ENCODE results near the gene MLANA. TPM values are rescaled to one million over a fixed set of nuclear protein-coding genes. Genes with fewer than 3 reads are reported as not detected.

The MLANA gene, protein sequence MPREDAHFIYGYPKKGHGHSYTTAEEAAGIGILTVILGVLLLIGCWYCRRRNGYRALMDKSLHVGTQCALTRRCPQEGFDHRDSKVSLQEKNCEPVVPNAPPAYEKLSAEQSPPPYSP
- polyA plus RNA-seq (ENCODE audit: insufficient read depth in 1 of 5, insufficient read length in 5 of 5, low replicate concordance in 1 of 5), result 1 to 10 TPM in 4 of 5 donors, under 1 TPM in 1; 0.68 to 1.7 (median 1.3) TPM
- long read RNA-seq, donor 1, partial matches to known transcripts, result 158 of 158 reads
- long read RNA-seq, donor 1, other reads (novel, unspliced or antisense), result 0 of 158 reads
- long read RNA-seq, donor 2, result 0 reads
- long read RNA-seq, donor 3, result 0 reads
- long read RNA-seq, donor 4, result 0 reads
- long read RNA-seq, donor 5, result 0 reads
- long read RNA-seq, donor 6, result 0 reads
- long read RNA-seq, donor 7, result 0 reads
- long read RNA-seq, donor 8, result 0 reads

DNA sequence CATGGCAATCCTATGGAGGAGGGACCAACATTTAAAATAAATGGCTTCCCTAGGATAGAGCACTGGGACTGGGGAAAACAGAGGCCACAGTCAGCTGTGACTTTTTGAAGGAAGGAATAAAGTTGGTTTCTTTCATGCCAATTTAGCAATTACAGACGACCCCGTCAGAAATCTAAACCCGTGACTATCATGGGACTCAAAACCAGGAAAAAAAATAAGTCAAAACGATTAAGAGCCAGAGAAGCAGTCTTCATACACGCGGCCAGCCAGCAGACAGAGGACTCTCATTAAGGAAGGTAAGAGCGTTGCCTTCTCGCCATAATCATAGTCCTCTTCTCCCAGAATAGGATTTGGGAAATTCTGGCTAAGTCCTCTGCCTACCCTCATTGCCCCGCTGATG lies at the start of gene MLANA:
MLANA (plus strand) TSS at position 249 of the 400 bp plus-strand sequence. CDS start 1,586 bp downstream, outside the sequence.
- DNase-seq, result no peak

DNA sequence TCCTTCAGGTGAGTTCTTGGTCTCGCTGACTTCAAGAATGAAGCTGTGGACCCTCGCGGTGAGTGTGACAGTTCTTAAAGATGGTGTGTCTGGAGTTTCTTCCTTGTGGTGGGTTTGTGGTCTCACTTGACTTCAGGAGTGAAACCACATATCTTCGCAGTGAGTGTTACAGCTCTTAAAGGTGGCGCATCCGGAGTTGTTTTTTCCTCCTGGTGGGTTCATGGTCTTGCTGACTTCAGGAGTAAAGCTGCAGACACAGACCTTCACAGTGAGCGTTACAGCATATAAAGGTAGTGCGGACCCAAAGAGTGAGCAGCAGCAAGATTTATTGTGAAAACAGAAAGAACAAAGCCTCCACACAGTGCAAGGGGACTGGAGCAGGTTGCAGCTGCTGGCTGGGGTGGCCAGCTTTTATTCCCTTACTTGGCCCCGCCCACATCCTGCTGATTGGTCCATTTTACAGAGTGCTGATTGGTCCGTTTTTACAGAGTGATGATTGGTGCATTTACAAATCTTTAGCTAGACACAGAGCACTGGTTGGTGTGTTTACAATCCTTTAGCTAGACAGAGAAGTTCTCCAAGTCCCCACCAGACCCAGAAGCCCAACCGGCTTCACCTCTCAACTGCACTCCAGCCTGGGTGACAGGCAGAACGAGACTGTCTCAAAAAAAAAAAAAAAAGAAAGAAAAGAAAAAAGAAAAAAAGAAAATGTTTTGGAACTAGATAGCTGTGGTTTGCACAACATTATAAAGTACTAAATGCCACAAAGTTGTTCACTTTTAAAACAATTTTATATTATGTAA lies 48.7 kb upstream of the MLANA start:
- DNase-seq, result no peak

DNA sequence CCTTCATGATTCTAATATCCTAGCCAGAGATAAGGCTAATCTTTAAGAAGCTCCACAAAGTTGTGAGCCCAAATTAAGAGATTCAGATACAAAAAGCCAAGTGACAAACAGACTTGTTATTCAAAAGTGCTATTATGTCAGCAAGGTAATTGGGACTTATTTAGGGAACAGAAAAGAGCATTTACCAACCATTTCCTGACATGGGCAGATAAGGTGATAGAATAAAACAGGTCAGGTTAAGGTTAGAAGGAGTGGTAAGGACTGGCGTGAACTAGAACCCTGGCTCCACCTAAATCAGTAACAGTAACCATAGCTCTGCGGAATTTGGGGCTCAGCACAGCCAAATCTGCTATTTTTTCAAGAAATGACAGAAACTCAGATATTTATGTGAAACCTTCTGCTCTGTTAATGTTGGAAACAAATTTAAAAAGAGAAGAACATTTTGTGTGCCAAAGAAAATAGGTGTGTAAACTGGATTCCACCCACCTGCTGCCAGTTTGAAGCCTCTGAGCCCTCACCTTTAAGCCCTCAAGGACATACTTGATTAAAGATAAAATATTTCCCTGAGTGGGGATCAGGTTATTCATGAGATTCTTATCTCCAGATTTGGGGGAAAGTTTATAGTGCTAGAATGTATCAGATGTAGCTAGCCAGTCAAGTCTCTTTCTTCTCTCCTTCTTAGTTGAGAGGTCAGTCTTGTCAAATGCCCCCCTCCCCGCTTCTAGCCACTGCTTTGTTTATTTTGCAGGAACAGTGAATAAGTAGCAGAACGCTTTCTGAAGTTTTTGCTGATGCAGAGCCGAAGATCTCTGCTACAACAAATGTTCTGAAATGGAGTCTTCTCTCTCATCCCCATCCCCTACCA lies 47.5 kb upstream of the MLANA start:
- DNase-seq, result no peak

DNA sequence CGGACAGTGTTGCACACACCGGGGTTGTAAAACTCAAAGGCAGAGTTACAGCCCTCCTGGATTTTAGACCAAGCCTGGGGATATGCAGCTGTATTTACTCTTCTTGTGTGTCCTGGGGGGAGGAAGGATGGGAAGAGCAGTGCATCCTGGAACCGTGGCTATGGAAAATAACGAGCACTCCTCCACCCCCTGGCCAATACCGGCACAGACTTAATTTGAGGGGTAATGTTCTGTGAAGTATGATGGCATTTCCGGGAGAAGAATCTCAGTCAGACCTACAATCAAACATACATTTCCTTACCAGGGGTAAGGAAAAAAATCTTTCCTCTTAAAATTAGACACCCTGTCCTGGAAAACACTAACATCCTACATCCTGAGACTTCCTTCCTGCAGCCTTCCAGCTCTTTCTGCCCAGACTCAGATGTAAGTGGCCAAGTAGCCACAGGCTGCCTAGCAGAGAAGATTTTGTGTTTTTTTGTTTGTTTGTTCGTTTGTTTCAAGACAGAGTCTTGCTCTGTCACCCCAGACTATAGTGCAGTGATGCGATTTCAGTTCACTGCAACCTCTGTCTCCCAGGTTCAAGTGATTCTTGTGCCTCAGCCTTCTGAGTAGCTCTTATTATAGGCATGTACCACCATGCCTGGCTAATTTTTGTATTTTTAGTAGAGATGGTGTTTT lies 46.8 kb upstream of the MLANA start:
- DNase-seq, result no peak

GRCh38 chr9:5845157-5845531 lies 45.5 kb upstream of the MLANA start:
- DNase-seq, result no peak

GRCh38 chr9:5846096-5846495 lies 44.6 kb upstream of the MLANA start:
- no peak for DNase-seq

DNA sequence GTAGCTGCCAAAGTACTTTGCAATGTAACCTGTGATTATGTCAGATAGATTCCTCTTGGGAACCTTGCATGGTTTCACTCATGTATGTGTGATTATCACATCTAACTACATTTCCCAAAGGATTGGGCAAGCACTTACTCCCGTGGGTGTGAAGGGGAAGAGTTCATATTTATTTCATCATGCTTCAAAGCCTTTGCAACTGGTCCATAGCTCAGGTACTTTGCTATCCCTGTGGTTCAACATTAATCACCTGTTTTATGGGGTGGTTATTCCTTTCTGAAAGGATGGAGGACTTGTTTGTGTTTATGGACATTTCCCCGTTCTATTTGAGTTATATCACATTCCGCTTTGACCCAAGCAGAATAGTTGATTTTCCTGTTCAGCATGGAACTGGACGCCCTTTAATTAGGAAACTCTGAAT lies 44.2 kb upstream of the MLANA start:
- no peak for DNase-seq

DNA sequence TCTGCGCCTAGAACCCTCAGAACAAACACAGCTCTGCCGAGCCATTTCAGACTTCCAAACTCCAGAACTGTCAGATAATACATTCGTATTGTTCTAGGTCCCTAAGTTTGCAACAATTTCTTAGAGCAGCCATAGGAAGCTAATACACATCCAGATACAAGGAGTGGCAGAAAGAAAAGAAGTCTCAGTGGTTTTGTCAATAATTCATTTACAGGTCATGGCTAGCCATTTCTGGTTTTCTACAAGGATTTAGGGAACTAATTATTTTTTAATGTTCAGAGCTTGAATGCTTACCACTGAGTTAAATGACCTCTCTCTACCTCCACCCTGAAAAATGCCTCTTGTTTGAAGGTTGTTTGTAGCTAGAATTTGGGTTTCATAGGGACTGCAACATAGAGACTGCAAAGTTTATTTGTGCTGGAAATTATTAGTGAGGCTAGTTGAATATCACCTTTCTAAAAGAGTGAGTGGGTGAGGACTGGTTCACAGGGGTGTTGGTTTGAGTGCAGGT lies 42.3 kb upstream of the MLANA start:
- DNase-seq, result no peak

DNA sequence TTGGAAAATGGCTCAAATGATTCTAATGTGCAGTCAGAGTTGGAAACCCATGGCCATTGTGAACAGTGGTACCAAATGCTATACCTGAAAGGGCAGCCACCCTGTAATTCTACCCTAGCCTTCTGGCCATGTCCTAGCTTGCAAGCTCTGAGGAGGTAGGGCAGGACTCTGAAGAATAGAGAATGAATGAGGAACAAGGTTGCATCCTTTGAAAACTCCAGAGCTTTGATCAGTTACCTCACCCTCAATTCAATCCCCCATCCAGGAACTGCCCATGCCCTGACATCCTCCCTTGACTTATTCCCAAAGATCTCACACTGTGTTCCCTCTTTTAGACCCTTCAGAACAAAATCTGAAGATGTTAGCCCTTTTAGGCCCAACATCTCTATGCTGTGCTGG lies 40.0 kb upstream of the MLANA start:
- DNase-seq, result no peak

DNA sequence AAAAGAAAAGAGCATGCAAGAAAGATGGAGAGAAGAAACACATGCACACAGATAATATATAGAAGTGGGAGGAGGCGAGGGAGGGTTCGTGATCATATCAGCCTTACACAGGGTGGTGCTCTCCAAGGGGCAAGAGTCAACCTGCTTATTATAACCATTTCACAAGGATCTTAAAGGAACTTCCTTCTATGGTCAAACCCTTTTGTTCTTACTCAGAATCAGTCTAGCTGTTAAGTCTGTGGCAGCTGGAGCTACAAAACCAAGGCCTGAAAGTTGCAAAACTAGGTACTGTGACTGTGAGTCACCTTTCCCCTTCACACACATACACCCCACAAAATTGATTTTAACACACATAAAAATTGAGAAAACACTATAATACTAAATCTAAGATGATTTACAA lies 39.2 kb upstream of the MLANA start:
- DNase-seq, result no peak

GRCh38 chr9:5852987-5853386 lies 37.7 kb upstream of the MLANA start:
- DNase-seq, result no peak

- no peak for DNase-seq
Measured at GRCh38 chr9:5853617-5854016, 37.1 kb upstream of the MLANA start.

DNA sequence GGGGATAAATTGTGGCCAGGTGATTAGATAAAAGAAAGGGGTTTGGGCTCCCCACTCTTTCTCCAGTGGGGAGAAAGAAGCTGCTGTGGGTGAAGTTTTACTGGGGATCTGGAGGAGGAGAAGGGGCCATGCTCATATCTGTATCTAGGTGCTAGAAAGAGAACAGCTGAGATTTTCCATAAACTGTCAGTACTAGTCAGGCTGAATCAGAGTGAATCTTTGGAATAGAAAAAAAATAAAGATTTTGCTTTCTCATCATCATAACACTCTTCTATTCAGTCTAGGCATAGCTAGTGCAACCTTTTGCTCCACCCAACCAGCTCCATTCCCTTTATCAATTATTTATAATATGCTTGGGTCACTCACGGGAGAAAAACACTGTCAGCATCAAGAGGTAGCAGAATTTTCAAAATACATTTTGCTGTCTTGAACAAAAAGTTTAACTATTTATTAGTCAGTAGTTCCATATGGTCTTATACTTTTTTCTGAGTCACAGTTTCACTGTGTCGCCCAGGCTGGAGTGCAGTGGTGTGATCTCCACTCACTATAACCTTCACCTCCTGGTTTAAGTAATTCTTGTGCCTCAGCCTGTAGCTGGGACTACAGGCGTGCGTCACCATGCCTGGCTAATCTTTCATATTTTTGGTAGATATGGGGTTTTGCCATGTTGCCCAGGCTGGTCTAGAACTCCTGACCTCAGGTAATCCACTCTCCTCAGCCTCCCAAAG lies 36.5 kb upstream of the MLANA start:
- DNase-seq, result no peak

DNA sequence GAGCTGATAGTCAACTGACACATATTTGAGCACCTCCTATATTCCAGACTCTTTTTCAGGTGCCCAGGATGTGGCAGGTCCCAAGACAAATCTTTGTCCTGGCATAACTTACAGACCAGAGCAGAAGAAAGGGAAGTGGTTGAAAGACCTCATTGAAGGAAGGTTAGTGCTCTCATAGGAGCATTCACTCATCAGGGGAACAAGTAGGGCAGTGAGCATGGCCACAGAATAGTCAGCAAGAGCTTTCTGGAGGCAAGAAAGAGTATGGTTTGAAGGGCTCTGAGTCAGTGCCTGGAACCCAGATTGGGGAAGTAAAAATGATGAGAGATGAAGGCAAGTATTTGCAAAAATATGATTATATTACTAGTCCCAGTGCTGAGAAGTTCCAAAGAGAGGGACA lies 32.8 kb upstream of the MLANA start:
- DNase-seq, result no peak

DNA sequence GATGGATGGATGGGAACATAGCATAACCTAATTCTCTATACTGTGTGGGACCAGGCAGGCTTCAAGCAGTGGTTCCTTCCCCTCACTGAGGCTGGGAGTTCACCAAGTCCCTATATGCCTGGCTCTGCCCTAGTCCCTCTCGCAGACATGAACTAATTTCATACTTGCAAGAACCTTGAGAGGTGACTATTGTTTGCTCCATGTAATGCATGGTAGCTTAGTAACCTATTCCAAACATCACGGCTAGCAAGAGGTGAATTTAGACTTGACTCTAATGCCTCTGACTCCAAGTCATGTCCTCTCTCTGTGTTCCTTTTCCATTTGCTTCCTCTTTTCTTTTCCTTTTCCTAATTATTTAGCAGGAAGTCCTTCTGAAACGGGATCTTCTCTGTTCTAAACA lies 31.9 kb upstream of the MLANA start:
- no peak for DNase-seq

DNA sequence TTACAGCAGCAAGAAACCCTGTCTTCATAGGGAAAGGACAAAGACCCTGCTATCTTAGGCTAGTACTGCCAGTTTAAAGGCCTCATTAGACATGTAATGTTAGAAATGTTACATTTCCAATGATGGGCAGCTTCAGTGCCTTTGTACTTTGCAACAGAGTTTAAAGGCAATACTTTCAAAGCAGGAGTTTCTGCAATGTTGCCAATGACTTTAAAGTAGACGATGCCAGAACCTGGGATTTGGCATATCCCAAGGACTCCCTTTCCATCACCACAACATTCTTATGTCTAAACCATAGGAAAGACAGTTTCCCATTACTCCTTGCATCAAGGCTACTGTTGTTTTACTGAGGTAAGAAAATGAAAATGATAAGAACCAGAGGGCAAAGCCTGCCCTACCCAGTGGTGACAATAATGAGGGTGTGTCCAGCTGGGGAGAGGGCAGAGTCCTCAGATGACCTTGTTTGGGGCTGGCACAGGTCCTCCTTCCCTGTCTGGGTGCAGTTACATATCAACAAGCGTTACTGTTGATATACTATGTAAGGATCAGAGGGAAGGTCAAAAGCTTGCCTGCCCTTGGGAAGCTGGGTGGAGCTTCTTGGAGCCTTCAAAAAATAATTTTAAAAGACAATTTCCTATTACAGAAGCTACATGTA lies 27.5 kb upstream of the MLANA start:
- no peak for DNase-seq

- no peak for DNase-seq
Measured at GRCh38 chr9:5864446-5864845, 26.2 kb upstream of the MLANA start.

GRCh38 chr9:5866272-5866671 lies 24.4 kb upstream of the MLANA start:
- DNase-seq, result no peak

DNA sequence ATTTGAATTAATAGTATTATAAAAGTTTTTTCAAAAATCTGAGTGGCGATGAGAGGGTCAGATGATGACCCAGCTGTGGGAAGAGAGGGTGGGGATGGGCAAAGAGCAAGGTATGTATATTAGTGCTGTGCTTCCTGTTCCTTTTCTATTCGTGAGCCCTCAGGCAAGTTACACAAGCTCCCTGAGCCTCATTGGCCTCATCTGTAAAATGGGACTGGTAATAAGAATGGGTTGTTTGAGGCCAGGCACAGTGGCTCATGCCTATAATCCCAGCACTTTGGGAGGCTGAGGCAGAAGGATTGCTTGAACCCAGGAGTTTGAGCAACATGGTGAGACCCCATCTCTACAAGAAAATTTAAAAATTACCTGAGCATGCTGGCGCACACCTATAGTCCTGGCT lies 24.0 kb upstream of the MLANA start:
- DNase-seq, result no peak

DNA sequence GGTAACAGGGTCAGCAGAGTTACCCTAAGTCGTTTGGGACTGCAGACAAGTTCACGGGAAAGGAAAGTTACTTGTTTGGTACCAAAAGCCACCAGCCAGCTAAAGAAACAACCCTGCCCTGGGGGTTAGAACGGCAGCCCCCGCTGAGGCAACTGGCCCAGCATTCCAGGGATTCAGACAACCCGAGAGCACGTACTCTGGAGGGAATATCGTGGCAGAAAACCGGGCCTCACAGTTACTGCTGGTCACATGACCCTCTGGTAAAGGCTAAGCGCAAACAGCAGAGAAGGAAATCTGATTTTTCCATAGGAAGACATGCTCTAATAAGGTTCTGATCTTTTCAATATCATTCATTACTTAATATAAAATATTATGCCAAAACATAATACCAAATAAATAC lies 22.5 kb upstream of the MLANA start:
- no peak for DNase-seq
